GM12878 (cell line): ENCODE measurements around the gene BMP8B. TPM values are rescaled to one million over a fixed set of nuclear protein-coding genes. Genes with fewer than 3 reads are reported as not detected.
"Not testable (repeated sequence)": the region's sequence is repeated elsewhere in the genome, so short reads cannot be mapped to it uniquely, and the experiment has no call there.

Source experiments
- ATAC-seq: fragments of 200-7000 bp; cut with Tn5 transposase; 3 replicates; pipeline ENCODE4 v1.9.1; 2020; ENCODE audit warnings: mild to moderate bottlenecking, moderate library complexity
- BruUV-seq: library from RNA; stranded (reverse); fragments of 400-500 nt; replicated peaks from 2 replicates; lab custom pipeline; 2021; lab: Mats Ljungman, UMichigan
- CTCF ChIA-PET: fragments of 300-600 bp; sonication (Branson Sonifier 250); formaldehyde crosslinking; extraction: SDS; loops from one replicate; lab custom pipeline; 2021; ENCODE audit warnings: inconsistent platforms; lab: Yijun Ruan, JAX
- POLR2A ChIA-PET: fragments of 350-600 bp; formaldehyde crosslinking; extraction: SDS; loops from one replicate; lab custom pipeline; 2021; ENCODE audit warnings: inconsistent platforms; lab: Charles Lee
- RAD21 ChIA-PET: fragments of 300-600 bp; sonication (Branson Sonifier 250); formaldehyde crosslinking; loops from one replicate; lab custom pipeline; 2023; ENCODE audit warnings: antibody characterized with exemption; ENCODE audit not compliant: unreplicated experiment; lab: Charles Lee
- SMC1A ChIA-PET: fragments of 300-600 bp; sonication (Branson Sonifier 250); formaldehyde crosslinking; loops from one replicate; lab custom pipeline; 2023; ENCODE audit not compliant: unreplicated experiment, uncharacterized antibody; lab: Charles Lee
- DNase-seq: peaks from one replicate; pipeline ENCODE4 v3.0.0-alpha.2; 2011; ENCODE audit warnings: low read depth, low spot score
- FAIRE-seq: peaks from 3 replicates; lab custom pipeline; 2011; peaks lifted over from hg19 to GRCh38; lab: Jason Lieb, UNC
- H2AFZ ChIP-seq: 2 replicates; pipeline ENCODE4 v1.6.0; 2011; ENCODE audit warnings: low read depth, low read length, control low read depth; ENCODE audit not compliant: control insufficient read depth
- H3K27ac ChIP-seq: 2 replicates; pipeline ENCODE4 v1.5.1; 2011; ENCODE audit warnings: control low read depth; ENCODE audit not compliant: control insufficient read depth, insufficient read depth
- H3K27me3 ChIP-seq, 2 experiments: replicated peaks in 1 of 2; 2 replicates each; pipeline versions ENCODE4 v1.6.0 to v1.6.1; 2011; ENCODE audit warnings: low read length in 1 of 2; ENCODE audit not compliant: control insufficient read depth in 2 of 2, insufficient read depth in 2 of 2
- H3K36me3 ChIP-seq, 2 experiments: 2 replicates each; pipeline ENCODE4 v1.5.1; 2011; ENCODE audit warnings: low read length in 1 of 2; ENCODE audit not compliant: control insufficient read depth in 2 of 2, insufficient read depth in 2 of 2
- H3K4me1 ChIP-seq: 2 replicates; pipeline ENCODE4 v1.6.1; 2011; ENCODE audit warnings: mild to moderate bottlenecking, low read length, moderate library complexity, mixed read lengths; ENCODE audit not compliant: control insufficient read depth, insufficient read depth
- H3K4me2 ChIP-seq: 2 replicates; pipeline ENCODE4 v1.6.0; 2011; ENCODE audit warnings: control low read depth; ENCODE audit not compliant: control insufficient read depth, insufficient read depth
- H3K4me3 ChIP-seq: fragments of 200-600 bp; sonication (generic); 2 replicates; pipeline ENCODE4 v1.5.1; 2016
- H3K79me2 ChIP-seq: 2 replicates; pipeline ENCODE4 v1.6.0; 2011; ENCODE audit warnings: low read length; ENCODE audit not compliant: control insufficient read depth, insufficient read depth
- H3K9ac ChIP-seq: 2 replicates; pipeline ENCODE4 v1.8.0; 2011; ENCODE audit warnings: low read length, control low read depth, mixed read lengths; ENCODE audit not compliant: control insufficient read depth, insufficient read depth
- H3K9me3 ChIP-seq: replicated peaks from 3 replicates; pipeline ENCODE4 v1.5.1; 2011; ENCODE audit warnings: mild to moderate bottlenecking, low read length; ENCODE audit not compliant: control insufficient read depth, insufficient read depth
- H4K20me1 ChIP-seq: 2 replicates; pipeline ENCODE4 v1.6.0; 2011; ENCODE audit not compliant: control insufficient read depth, insufficient read depth
- MEF2B ChIP-seq: fragments of 450-650 bp; IDR thresholded peaks from 2 replicates; pipeline ENCODE4 v1.6.1; 2018; ENCODE audit warnings: mild to moderate bottlenecking, moderate library complexity; ENCODE audit not compliant: partially characterized antibody, poor library complexity, severe bottlenecking
- WGBS: methylation state at CpG from one replicate; pipeline ENCODE4 v1.1.6; 2016; ENCODE audit warnings: low lambda C conversion rate; ENCODE audit not compliant: insufficient replicate concordance, insufficient coverage; ENCODE audit errors: missing lambda C conversion rate; 5-methylcytosine and 5-hydroxymethylcytosine counted together
- in situ Hi-C: fragments of 300-500 bp; cut with MboI; formaldehyde crosslinking; loops from 9 replicates; pipeline ENCODE4 v1.14.3; 2018; ENCODE audit warnings: mixed read lengths
- intact Hi-C: fragments of 100-400 bp; cut with micrococcal nuclease; formaldehyde crosslinking; loops from one replicate; pipeline ENCODE4 v1.14.2; 2022; ENCODE audit not compliant: unreplicated experiment
- polyA plus RNA-seq, 11 experiments: library from polyadenylated mRNA; depleted of rRNA in 4 of 11; unstranded in 6 of 11; stranded (reverse) in 5 of 11; fragments of >200 nt; fragmentation: Nextera tagmentation in 4 of 11; fragmentation: Illumina TruSeq in 1 of 11; extraction: Ambion mirVana in 4 of 11; extraction: Trizol in 1 of 11; gene quantifications; 1 replicate in 1 of 11; 2 replicates in 10 of 11; pipeline versions ENCODE4 v1.2.1 to v1.2.3, GENCODE V29; 2011 to 2016; ENCODE audit warnings: inconsistent platforms in 2 of 11, missing spikeins in 2 of 11, low read depth in 1 of 11
- total RNA-seq, 4 experiments: library from RNA; depleted of rRNA in 3 of 4; stranded (reverse); fragments of >200 nt in 3 of 4; fragmentation: Illumina TruSeq in 1 of 4; extraction: Trizol in 1 of 4; gene quantifications; 2 replicates each; pipeline versions ENCODE4 v1.2.1 to v1.2.3, GENCODE V29; 2013 to 2021

BMP8B gene
- total and polyA plus RNA-seq, 10 of the 15 experiments (the other 5 are each of a cell fraction or from before 2014, with no cell fraction given): 0.09 to 1.2 (median 0.52) TPM

DNA sequence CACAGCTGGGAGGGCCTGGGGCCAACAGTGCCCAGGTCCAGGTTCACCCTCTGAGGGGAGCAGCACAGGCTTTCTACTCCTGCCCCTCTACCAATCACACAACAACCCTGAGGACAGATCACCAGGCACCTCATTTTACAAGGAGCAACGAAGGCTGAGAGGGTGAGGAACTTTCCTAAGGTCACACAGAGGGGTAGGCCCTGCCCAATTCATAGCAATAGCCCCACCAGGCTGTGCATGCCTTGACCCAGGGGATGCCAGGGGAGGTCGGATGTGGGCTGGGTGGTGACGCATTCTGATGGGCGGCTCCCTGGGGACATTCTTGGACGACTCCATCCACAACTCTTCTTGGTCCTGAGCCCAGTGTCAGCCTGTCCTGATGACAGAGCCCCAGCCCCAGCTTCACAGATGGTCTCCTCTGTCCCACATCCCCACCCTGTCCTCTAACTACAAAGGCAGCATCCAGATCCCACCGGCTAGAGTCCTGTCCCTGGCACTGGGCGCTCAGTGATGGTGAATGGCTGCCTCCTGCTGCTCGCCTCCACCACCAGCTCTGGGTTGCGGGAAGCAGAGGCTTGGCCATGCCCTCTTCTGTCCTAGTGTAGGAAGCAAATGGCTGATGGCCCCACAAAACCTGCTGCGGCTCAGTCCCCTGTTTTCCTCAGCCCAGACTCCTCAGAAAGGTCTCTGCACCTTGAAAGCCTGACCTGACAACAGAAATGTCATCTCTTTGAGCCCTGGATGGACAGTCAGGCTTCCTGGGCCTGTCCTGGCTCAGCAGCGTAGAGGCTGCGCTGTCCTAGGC is 2.2 kb downstream of the BMP8B start:
- intact Hi-C loops, H3K27ac ChIP-seq, in situ Hi-C loops, H3K79me2 ChIP-seq, H3K36me3 ChIP-seq, FAIRE-seq, H4K20me1 ChIP-seq, H3K27me3 ChIP-seq, RAD21 ChIA-PET, H3K9ac ChIP-seq, H3K4me3 ChIP-seq, DNase-seq, H3K9me3 ChIP-seq, H3K4me2 ChIP-seq, H2AFZ ChIP-seq, BruUV-seq, SMC1A ChIA-PET: not testable (repeated sequence)
- 63% methylated on average over 11 of the region's 12 CpGs for whole genome bisulfite sequencing
- TF ChIP-seq MEF2B: peak; percentile 19
- H3K4me1 ChIP-seq: peaks cover 11% of the 10 kb centered on the region
- CTCF ChIA-PET: interaction anchor here (1.0 kb wide), 1 partner anchor 12 kb away, joined by 3 read pairs; no protein-coding TSS in a partner anchor
- POLR2A ChIA-PET: interaction anchor here (0.6 to 0.8 kb wide), 2 partner anchors 9 to 12 kb away, joined by 3 read pairs; no protein-coding TSS in a partner anchor
- peak; percentile 52 for ATAC-seq

- H3K9ac ChIP-seq, H4K20me1 ChIP-seq, POLR2A ChIA-PET, H3K27me3 ChIP-seq, H3K79me2 ChIP-seq, DNase-seq, BruUV-seq, H3K4me1 ChIP-seq, RAD21 ChIA-PET, in situ Hi-C loops, H3K4me3 ChIP-seq, H3K27ac ChIP-seq, H3K36me3 ChIP-seq, H3K4me2 ChIP-seq, H3K9me3 ChIP-seq, intact Hi-C loops, H2AFZ ChIP-seq, SMC1A ChIA-PET, ATAC-seq, FAIRE-seq: not testable (repeated sequence)
- 84% methylated on average over 10 of the region's 10 CpGs for WGBS
- CTCF ChIA-PET: interaction anchor here (0.6 to 1.9 kb wide), 3 partner anchors 11 to 125 kb away, joined by 3 to 4 read pairs (median 4); no protein-coding TSS in a partner anchor
These were observed 6.0 kb downstream of the BMP8B start for GRCh38 chr1:39782685-39783084.
